Activated T-helper 2 cell treated with anti-CD3 and anti-CD28 coated beads, Interferon-gamma antibody, Interleukin-2, Interleukin-4, amounts not matched to agents 10 μg/mL and 5 μg/mL and 100 μg/mL, durations not matched to agents 14 hours and 24 hours and 36 hours (primary cell): ENCODE data around the gene SIAH3. TPM values are rescaled to one million over a fixed set of nuclear protein-coding genes. Genes with fewer than 3 reads are reported as not detected.

Experiments used
- DNase-seq: peaks from one replicate; pipeline ENCODE4 v3.0.0; 2021; ENCODE audit warnings: low spot score
- H3K27ac Mint-ChIP-seq: one replicate; pipeline ENCODE4 v1.8.0; 2021; ENCODE audit warnings: mixed read lengths
- H3K27me3 Mint-ChIP-seq: one replicate; pipeline ENCODE4 v1.8.0; 2021; ENCODE audit warnings: low read depth, mixed read lengths
- H3K36me3 Mint-ChIP-seq: one replicate; pipeline ENCODE4 v1.8.0; 2021; ENCODE audit warnings: low read depth, mixed read lengths
- H3K4me1 Mint-ChIP-seq: one replicate; pipeline ENCODE4 v1.8.0; 2021; ENCODE audit warnings: low read depth, mixed read lengths
- H3K4me3 Mint-ChIP-seq: one replicate; pipeline ENCODE4 v1.8.0; 2021; ENCODE audit warnings: low read depth, mild to moderate bottlenecking, moderate library complexity, mixed read lengths
- H3K9me3 Mint-ChIP-seq: one replicate; pipeline ENCODE4 v1.8.0; 2021; ENCODE audit warnings: mixed read lengths
- intact Hi-C: fragments of 100-400 bp; cut with micrococcal nuclease; formaldehyde crosslinking; loops from one replicate; pipeline ENCODE4 v1.15.1; 2023
- total RNA-seq: library from RNA; stranded (reverse); gene quantifications from 2 replicates; pipeline ENCODE4 v1.2.3, GENCODE V29; 2022

Gene SIAH3
- total RNA-seq, 1 donor from 2014 or later = 0.07 TPM

- H3K36me3 Mint-ChIP-seq = no peaks in the 10 kb centered on the region
- intact Hi-C loops = loop anchor here (10.0 kb wide), 1 partner anchor 316 kb away; no protein-coding TSS in a partner anchor
- H3K27ac Mint-ChIP-seq = no peak overlapping the region
- no peaks in the 10 kb centered on the region for H3K9me3 Mint-ChIP-seq
- H3K27me3 Mint-ChIP-seq = peaks cover 8% of the 10 kb centered on the region
- DNase-seq = no peak
- peaks cover 4% of the 10 kb centered on the region for H3K4me1 Mint-ChIP-seq
- H3K4me3 Mint-ChIP-seq = no peak overlapping the region
Measured at GRCh38 chr13:45808925-45809324, 42.6 kb downstream of the SIAH3 start.

DNA sequence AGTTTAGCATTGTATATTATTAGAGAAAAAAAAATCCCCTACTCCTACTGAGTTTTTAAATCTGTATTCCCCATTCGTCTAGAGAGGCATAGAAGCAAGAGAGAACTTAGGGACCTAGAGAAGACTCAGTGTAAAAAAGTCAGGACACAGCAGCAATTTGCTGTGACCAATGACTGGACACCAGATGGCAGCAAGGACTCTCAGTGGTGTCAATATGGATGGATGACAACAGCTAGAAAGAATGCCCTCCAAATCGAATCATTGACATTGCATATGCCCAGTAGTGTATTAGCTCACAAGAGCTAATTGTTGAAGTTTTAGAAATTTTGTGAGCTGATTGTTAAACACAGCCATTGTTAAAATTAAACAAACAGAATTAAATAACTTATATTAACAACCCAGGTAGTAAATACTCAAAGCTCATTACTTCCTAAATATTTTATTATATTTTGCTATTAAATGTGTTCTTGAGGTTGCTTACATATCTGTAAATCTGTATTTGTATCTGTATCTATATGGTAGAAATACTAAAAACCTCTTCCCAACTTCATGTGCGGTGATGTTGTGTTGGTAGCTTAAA lies 43.9 kb downstream of the SIAH3 start:
- Mint-ChIP-seq H3K9me3 (no peaks in the 10 kb centered on the region), H3K4me3 (no peak overlapping the region), H3K36me3 (no peaks in the 10 kb centered on the region), H3K4me1 (peaks cover 4% of the 10 kb centered on the region), H3K27me3 (peaks cover 8% of the 10 kb centered on the region), H3K27ac (no peak overlapping the region)
- intact Hi-C loops = loop anchor here (10.0 kb wide), 1 partner anchor 317 kb away; no protein-coding TSS in a partner anchor
- no peak for DNase-seq

DNA sequence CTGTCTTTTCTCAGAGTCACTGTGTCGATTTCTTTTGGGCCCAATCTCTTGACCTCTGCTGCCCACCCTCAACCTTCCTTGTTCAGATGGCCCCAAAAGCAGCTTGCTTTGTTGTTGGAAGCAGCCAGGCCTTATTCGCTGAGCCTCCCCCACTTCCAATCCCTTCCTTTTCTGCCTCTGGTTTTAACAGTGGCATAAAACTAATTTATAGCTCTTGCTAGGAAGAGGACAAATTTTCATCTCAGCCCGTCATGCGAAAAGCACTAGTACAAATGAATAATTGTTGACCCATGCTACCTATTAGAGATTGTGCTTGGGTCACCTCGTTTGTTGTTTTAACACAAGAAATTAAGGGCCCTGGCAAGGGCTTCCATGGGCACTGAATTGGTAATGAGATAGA lies 51.1 kb downstream of the SIAH3 start:
- H3K36me3 Mint-ChIP-seq = no peaks in the 10 kb centered on the region
- no peak for DNase-seq
- H3K27me3 Mint-ChIP-seq = peaks cover 8% of the 10 kb centered on the region
- no peak overlapping the region for H3K27ac Mint-ChIP-seq
- no peaks in the 10 kb centered on the region for H3K4me1 Mint-ChIP-seq
- H3K9me3 Mint-ChIP-seq = no peaks in the 10 kb centered on the region
- no peak overlapping the region for H3K4me3 Mint-ChIP-seq
- intact Hi-C loops = loop anchor here (10.0 kb wide), 1 partner anchor 324 kb away; no protein-coding TSS in a partner anchor

GRCh38 chr13:45799451-45799850 lies 52.1 kb downstream of the SIAH3 start:
- no peaks in the 10 kb centered on the region for H3K9me3 Mint-ChIP-seq

DNA sequence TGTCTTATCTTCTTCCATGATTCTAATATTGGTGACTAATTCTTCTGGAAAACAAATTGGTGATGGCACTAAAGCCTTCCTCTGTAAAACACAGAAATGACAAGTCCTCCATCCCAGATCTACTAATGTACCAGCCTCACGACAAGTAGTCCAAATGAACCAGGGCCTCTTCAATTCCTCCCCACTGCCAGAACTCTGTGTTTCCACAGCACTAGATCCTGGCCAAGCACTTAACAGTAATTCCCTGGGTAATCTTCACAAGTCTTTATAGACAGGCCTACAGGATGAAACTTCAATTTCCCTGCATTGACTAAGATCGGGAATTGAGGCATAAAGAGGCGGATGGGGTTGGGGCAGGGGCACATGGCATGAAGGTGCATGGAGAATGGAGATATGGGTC lies 52.7 kb downstream of the SIAH3 start:
- peaks cover 2% of the 10 kb centered on the region for H3K27me3 Mint-ChIP-seq
- H3K36me3 Mint-ChIP-seq = no peaks in the 10 kb centered on the region
- no peaks in the 10 kb centered on the region for H3K4me1 Mint-ChIP-seq
- intact Hi-C loops = no loop called here
- no peak overlapping the region for H3K27ac Mint-ChIP-seq
- DNase-seq = no peak
- no peak overlapping the region for H3K4me3 Mint-ChIP-seq
- H3K9me3 Mint-ChIP-seq = no peaks in the 10 kb centered on the region

More at GRCh38 chr13:45799451-45799850, 52.1 kb downstream of the SIAH3 start:
- no peak for DNase-seq
- Mint-ChIP-seq H3K27ac (no peak overlapping the region), H3K27me3 (peaks cover 2% of the 10 kb centered on the region), H3K4me1 (no peaks in the 10 kb centered on the region), H3K4me3 (no peak overlapping the region), H3K36me3 (no peaks in the 10 kb centered on the region)
- intact Hi-C loops = no loop called here

DNA sequence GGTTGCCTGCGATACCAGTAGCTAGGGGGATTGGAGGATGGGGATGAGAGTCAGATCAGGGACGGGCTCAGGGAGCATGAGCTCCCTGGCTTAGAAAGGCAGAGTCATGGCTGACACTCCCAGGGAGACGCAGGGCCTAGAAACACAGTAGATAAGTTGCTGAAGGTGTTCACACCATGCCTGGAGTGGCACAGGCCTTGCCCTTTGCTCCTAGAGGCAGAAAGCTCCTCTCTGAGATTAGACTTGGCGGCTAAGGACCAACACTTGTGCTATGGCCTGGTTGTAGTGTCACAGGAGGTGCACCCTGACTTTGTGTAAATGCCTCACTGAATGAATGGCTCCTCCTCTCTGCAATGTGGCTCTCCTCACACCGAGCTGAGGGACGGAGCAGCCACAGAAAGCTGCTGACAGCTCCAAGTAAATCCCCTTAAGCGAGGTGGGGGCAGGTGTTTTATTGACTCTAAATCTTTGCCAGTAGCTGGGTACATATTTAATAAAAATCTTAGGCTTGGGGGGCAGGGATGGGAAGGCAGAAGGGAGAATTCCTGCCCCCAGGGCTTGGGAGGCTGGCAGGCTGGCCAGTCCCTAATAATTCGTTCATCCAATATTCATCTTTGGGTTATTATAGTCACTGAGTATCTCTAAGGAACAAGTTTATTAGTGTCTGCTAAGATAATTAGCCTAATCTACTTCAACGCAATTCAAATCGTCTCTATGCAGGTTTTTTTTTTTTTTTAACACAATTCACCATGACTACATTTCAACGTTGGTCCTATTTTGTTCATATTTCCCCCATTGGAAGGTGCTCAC lies 54.9 kb downstream of the SIAH3 start:
- Mint-ChIP-seq H3K36me3 (no peaks in the 10 kb centered on the region), H3K4me1 (peaks cover 8% of the 10 kb centered on the region), H3K27ac (no peak overlapping the region), H3K4me3 (no peak overlapping the region), H3K27me3 (peaks cover 2% of the 10 kb centered on the region), H3K9me3 (no peaks in the 10 kb centered on the region)
- no peak for DNase-seq
- intact Hi-C loops = no loop called here

GRCh38 chr13:45792827-45793303 lies 58.7 kb downstream of the SIAH3 start:
- Mint-ChIP-seq H3K4me3 (no peak overlapping the region), H3K27ac (no peak overlapping the region), H3K27me3 (peaks cover 2% of the 10 kb centered on the region), H3K9me3 (no peaks in the 10 kb centered on the region), H3K4me1 (peaks cover 9% of the 10 kb centered on the region), H3K36me3 (no peaks in the 10 kb centered on the region)
- DNase-seq = no peak
- intact Hi-C loops = no loop called here

DNA sequence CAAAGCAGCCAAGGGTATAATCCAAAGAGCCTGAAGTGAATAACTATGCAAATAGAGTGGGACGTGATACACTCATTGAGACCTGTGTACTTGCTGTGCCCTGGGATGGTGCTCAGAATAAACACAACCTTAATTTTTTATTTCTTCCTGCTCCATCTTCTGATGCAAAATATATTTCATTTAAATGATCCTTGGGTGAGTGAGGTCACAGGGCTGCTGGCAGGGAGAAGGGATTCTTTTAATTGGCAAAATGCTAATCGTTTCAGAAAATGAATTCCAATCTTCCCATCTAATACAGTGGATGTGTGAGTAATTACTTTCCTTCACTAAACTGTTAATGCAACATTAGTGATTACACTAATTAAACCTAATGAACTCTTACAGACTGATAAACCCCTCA lies 63.5 kb downstream of the SIAH3 start:
- Mint-ChIP-seq H3K4me1 (peaks cover 9% of the 10 kb centered on the region), H3K27me3 (peaks cover 2% of the 10 kb centered on the region), H3K9me3 (no peaks in the 10 kb centered on the region), H3K4me3 (no peak overlapping the region), H3K27ac (no peak overlapping the region), H3K36me3 (no peaks in the 10 kb centered on the region)
- intact Hi-C loops = no loop called here
- no peak for DNase-seq

GRCh38 chr13:45787346-45787745 lies 64.2 kb downstream of the SIAH3 start:
- Mint-ChIP-seq H3K27me3 (peaks cover 2% of the 10 kb centered on the region), H3K9me3 (no peaks in the 10 kb centered on the region), H3K4me1 (peaks cover 6% of the 10 kb centered on the region), H3K36me3 (no peaks in the 10 kb centered on the region), H3K4me3 (no peak overlapping the region), H3K27ac (no peak overlapping the region)
- no peak for DNase-seq
- intact Hi-C loops = no loop called here

- DNase-seq = no peak
- intact Hi-C loops = no loop called here
- H3K4me3 Mint-ChIP-seq = no peak overlapping the region
- peaks cover 2% of the 10 kb centered on the region for H3K27me3 Mint-ChIP-seq
- H3K4me1 Mint-ChIP-seq = no peaks in the 10 kb centered on the region
- H3K36me3 Mint-ChIP-seq = no peaks in the 10 kb centered on the region
- no peaks in the 10 kb centered on the region for H3K9me3 Mint-ChIP-seq
- no peak overlapping the region for H3K27ac Mint-ChIP-seq
Measured at GRCh38 chr13:45786293-45786920, 65.1 kb downstream of the SIAH3 start.

DNA sequence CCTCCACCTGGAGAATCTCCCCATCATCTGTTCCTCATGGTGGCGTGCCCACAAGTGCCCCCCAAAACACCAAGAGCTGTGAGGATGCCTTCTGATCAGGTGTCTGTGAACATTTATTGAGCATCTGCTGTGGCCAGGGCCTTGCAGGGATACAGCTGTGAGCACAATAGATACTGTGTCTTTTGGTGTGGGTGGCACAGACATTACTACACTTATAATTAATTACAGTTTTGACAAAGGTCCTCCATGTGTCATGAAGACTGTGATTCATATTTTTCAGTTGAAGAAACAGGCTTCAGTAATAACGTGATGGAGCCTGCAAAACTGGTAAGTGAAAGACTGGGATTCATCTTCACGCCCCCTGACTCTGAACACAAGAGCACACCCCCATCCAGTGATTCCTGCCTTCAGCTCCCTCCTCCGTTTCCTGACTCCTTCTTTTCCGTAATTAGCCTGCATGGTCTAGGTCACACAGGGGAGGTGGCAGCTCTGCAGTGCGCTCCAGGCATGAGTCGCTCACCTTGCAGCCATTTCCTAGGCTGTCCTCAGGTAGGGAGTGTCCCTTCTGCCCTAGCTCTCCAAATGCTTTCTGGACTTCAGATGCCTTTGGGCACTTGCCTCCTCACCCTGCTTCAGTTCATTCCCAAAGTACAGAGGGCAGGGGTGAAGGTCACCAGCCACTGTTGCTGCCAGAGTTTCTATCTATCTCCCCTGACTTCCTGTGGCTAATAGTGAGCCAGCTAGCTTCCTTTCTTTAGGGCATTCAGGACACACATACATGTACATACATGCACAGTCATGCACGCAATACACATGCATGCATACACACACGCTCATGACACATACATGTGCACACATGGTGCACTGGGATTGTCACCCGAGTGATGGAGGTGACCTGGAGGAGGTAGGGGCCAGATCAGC lies 66.5 kb downstream of the SIAH3 start:
- Mint-ChIP-seq H3K27ac (no peak overlapping the region), H3K9me3 (no peaks in the 10 kb centered on the region), H3K4me1 (no peaks in the 10 kb centered on the region), H3K36me3 (no peaks in the 10 kb centered on the region), H3K4me3 (no peak overlapping the region), H3K27me3 (peaks cover 2% of the 10 kb centered on the region)
- intact Hi-C loops = no loop called here
- no peak for DNase-seq

DNA sequence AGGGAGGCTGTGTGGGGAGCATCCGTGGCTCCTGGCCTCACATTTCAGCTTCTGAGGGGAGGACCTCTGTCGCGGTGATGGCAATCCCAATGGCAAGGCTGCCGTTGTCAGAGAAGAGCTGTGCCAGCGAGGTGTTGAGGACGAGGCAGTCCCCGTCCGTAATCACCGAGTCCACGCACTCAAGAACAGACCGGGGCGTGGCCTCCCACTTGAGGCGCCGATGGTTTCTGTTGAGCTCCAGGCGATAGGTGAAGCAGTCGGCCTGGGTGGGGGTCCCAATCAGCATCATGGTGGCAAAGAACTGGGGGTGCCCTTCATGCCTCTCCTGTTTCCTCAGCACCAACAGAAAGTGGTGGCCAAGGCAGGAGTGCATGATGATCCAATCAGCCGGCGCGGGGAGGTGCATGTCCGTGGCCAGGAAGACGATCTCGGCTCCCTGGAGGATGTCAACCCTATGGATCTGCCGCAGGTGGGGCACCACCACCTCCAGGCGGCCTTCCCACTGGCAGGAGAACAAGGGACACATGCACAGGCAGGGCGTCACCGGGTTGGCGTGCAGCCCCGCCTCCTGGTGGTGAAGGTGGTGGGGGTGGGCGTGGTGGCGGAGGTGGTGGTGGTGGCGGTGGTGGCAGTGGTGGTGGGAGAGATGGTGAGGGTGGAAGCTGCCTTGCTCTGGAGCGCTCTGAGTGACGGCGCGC lies 68.1 kb downstream of the SIAH3 start:
- no peak for DNase-seq
- H3K4me1 Mint-ChIP-seq = no peaks in the 10 kb centered on the region
- H3K27ac Mint-ChIP-seq = no peak overlapping the region

More for the DNA sequence above, 68.1 kb downstream of the SIAH3 start:
- Mint-ChIP-seq H3K4me3 (no peak overlapping the region), H3K9me3 (no peaks in the 10 kb centered on the region), H3K36me3 (no peaks in the 10 kb centered on the region), H3K27me3 (no peaks in the 10 kb centered on the region)
- intact Hi-C loops = no loop called here
